H1 (cell line): ENCODE data around the gene CYP2C19. TPM values are rescaled to one million over a fixed set of nuclear protein-coding genes. Genes with fewer than 3 reads are reported as not detected.

ENCODE experiments used
- CTCF ChIA-PET: fragments of 300-600 bp; sonication (Branson Sonifier 250); formaldehyde crosslinking; loops from one replicate; lab custom pipeline; 2021; ENCODE audit not compliant: partially characterized antibody; lab: Charles Lee
- POLR2A ChIA-PET: fragments of 300-600 bp; sonication (Branson Sonifier 250); formaldehyde crosslinking; loops from one replicate; lab custom pipeline; 2021; ENCODE audit warnings: inconsistent platforms; ENCODE audit not compliant: partially characterized antibody; lab: Charles Lee
- DNase-seq, 2 experiments: peaks; one replicate each; pipeline versions ENCODE4 v3.0.0 to v3.0.0-alpha.2; 2010 to 2022; ENCODE audit warnings: low spot score in 2 of 2, low read depth in 1 of 2, mixed read lengths in 1 of 2
- FAIRE-seq: peaks from 2 replicates; lab custom pipeline; 2011; peaks lifted over from hg19 to GRCh38; lab: Jason Lieb, UNC
- H2AFZ ChIP-seq: 2 replicates; pipeline ENCODE4 v1.8.1; 2012; ENCODE audit warnings: low read length, inconsistent platforms
- H2AK5ac ChIP-seq: 2 replicates; pipeline ENCODE4 v1.6.1; 2013; ENCODE audit warnings: low read depth, low read length
- H2BK120ac ChIP-seq: replicated peaks from 2 replicates; pipeline ENCODE3; 2013; ENCODE audit warnings: low read depth, low read length, inconsistent platforms
- H2BK12ac ChIP-seq: 2 replicates; pipeline ENCODE4 v1.6.1; 2013; ENCODE audit warnings: low read depth, low read length
- H2BK15ac ChIP-seq: 2 replicates; pipeline ENCODE4 v1.6.1; 2013; ENCODE audit warnings: low read length
- H2BK20ac ChIP-seq: 2 replicates; pipeline ENCODE4 v1.6.1; 2013; ENCODE audit warnings: low read length
- H2BK5ac ChIP-seq: 2 replicates; pipeline ENCODE4 v1.6.1; 2013; ENCODE audit warnings: low read depth, low read length
- H3K14ac ChIP-seq: 2 replicates; pipeline ENCODE4 v1.6.1; 2013; ENCODE audit warnings: inconsistent platforms; ENCODE audit not compliant: insufficient read length
- H3K18ac ChIP-seq: 2 replicates; pipeline ENCODE4 v1.6.1; 2013; ENCODE audit warnings: low read length; ENCODE audit errors: extremely low read depth
- H3K23ac ChIP-seq: 2 replicates; pipeline ENCODE4 v1.6.1; 2013; ENCODE audit warnings: inconsistent platforms; ENCODE audit not compliant: insufficient read length
- H3K23me2 ChIP-seq: 2 replicates; pipeline ENCODE4 v1.6.1; 2013; ENCODE audit warnings: low read depth, low read length
- H3K27ac ChIP-seq: 2 replicates; pipeline ENCODE4 v1.6.1; 2011; ENCODE audit warnings: low read depth, low read length, inconsistent platforms
- H3K27me3 ChIP-seq, 4 experiments: replicated peaks in 1 of 4; 1 replicate in 1 of 4; 2 replicates in 3 of 4; pipeline versions ENCODE4 v1.6.1 to v1.8.1; 2011 to 2013; ENCODE audit warnings: low read length in 3 of 4, mild to moderate bottlenecking in 3 of 4, inconsistent platforms in 2 of 4, mixed read lengths in 2 of 4, moderate library complexity in 1 of 4; ENCODE audit not compliant: control insufficient read depth in 3 of 4, insufficient read depth in 3 of 4; ENCODE audit errors: extremely low read depth in 1 of 4
- H3K36me3 ChIP-seq, 4 experiments: 2 replicates each; pipeline versions ENCODE4 v1.6.1 to v1.8.1; 2011 to 2013; ENCODE audit warnings: mild to moderate bottlenecking in 4 of 4, low read length in 3 of 4, moderate library complexity in 2 of 4, control low read depth in 1 of 4, inconsistent platforms in 1 of 4; ENCODE audit not compliant: insufficient read depth in 4 of 4, control insufficient read depth in 2 of 4
- H3K4ac ChIP-seq: replicated peaks from 2 replicates; pipeline ENCODE3; 2013; ENCODE audit warnings: low read length, low read depth, mixed read lengths, inconsistent platforms; ENCODE audit not compliant: insufficient read length
- H3K4me1 ChIP-seq, 4 experiments: replicated peaks in 1 of 4; 1 replicate in 1 of 4; 2 replicates in 3 of 4; pipeline versions ENCODE4 v1.6.1 to v1.8.1; 2011 to 2013; ENCODE audit warnings: low read length in 3 of 4, inconsistent platforms in 2 of 4, mixed read lengths in 1 of 4; ENCODE audit not compliant: insufficient read depth in 4 of 4, control insufficient read depth in 3 of 4
- H3K4me2 ChIP-seq, 2 experiments: 2 replicates each; pipeline versions ENCODE4 v1.6.1 to v1.8.1; 2011 to 2013; ENCODE audit warnings: low read depth in 2 of 2, low read length in 2 of 2, control low read depth in 1 of 2, inconsistent platforms in 1 of 2, mild to moderate bottlenecking in 1 of 2; ENCODE audit not compliant: insufficient read depth in 1 of 2
- H3K4me3 ChIP-seq, 4 experiments: fragments of 200-600, 300-600 bp in 1 of 4; sonication (generic), shearing (Covaris generic), sonication (Bioruptor Twin) in 1 of 4; 2 replicates each; pipeline versions ENCODE4 v1.5.1 to v1.8.1; 2011 to 2016; ENCODE audit warnings: low read length in 4 of 4, low read depth in 3 of 4, control low read depth in 2 of 4, inconsistent platforms in 2 of 4, mild to moderate bottlenecking in 2 of 4, mixed read lengths in 1 of 4, moderate library complexity in 1 of 4; ENCODE audit not compliant: insufficient read depth in 2 of 4; ENCODE audit errors: extremely low read depth in 1 of 4
- H3K56ac ChIP-seq: replicated peaks from 2 replicates; pipeline ENCODE3; 2013; ENCODE audit warnings: low read depth, mild to moderate bottlenecking, mixed read lengths, low read length, inconsistent platforms; ENCODE audit not compliant: insufficient read length
- H3K79me1 ChIP-seq: 2 replicates; pipeline ENCODE4 v1.6.1; 2013; ENCODE audit warnings: low read depth, low read length, control low read depth
- H3K79me2 ChIP-seq, 2 experiments: 2 replicates each; pipeline versions ENCODE4 v1.6.1 to v1.8.1; 2012 to 2013; ENCODE audit warnings: low read length in 2 of 2, mild to moderate bottlenecking in 2 of 2, inconsistent platforms in 1 of 2; ENCODE audit not compliant: insufficient read depth in 2 of 2, control insufficient read depth in 1 of 2
- H3K9ac ChIP-seq, 4 experiments: replicated peaks in 1 of 4; 1 replicate in 1 of 4; 2 replicates in 3 of 4; pipeline versions ENCODE4 v1.6.1 to v1.8.1; 2011 to 2013; ENCODE audit warnings: low read depth in 3 of 4, low read length in 3 of 4, control low read depth in 2 of 4, mild to moderate bottlenecking in 2 of 4, moderate library complexity in 2 of 4, inconsistent platforms in 1 of 4; ENCODE audit errors: extremely low read depth in 1 of 4
- H3K9me3 ChIP-seq, 2 experiments: 2 replicates each; pipeline versions ENCODE4 v1.6.1 to v1.8.1; 2012 to 2013; ENCODE audit warnings: mild to moderate bottlenecking in 2 of 2, moderate library complexity in 2 of 2, control low read depth in 1 of 2, inconsistent platforms in 1 of 2, low read depth in 1 of 2, low read length in 1 of 2, mixed read lengths in 1 of 2; ENCODE audit not compliant: insufficient read depth in 2 of 2
- H4K20me1 ChIP-seq, 2 experiments: replicated peaks in 1 of 2; 2 replicates each; pipeline versions ENCODE3 to v1.8.1; 2011 to 2013; ENCODE audit warnings: inconsistent platforms in 2 of 2, low read length in 2 of 2, mild to moderate bottlenecking in 1 of 2; ENCODE audit not compliant: insufficient read depth in 2 of 2, control insufficient read depth in 1 of 2
- H4K5ac ChIP-seq: 2 replicates; pipeline ENCODE4 v1.6.1; 2013; ENCODE audit warnings: low read length, low read depth, mixed read lengths, inconsistent platforms; ENCODE audit not compliant: insufficient read length
- H4K8ac ChIP-seq: 2 replicates; pipeline ENCODE4 v1.8.0; 2013; ENCODE audit warnings: mild to moderate bottlenecking, moderate library complexity, low read length, inconsistent platforms; ENCODE audit not compliant: insufficient read depth; ENCODE audit errors: extremely low read depth
- H4K91ac ChIP-seq: replicated peaks from 2 replicates; pipeline ENCODE3; 2013; ENCODE audit warnings: low read length, mixed read lengths, inconsistent platforms; ENCODE audit not compliant: insufficient read length
- ASH2L ChIP-seq: fragments of 200-600, 300-600 bp; sonication (generic); IDR thresholded peaks from one replicate; pipeline ENCODE4 v1.7.1; 2017; ENCODE audit warnings: low read length
- CEBPB ChIP-seq: IDR thresholded peaks from 2 replicates; pipeline ENCODE4 v1.6.1; 2012; ENCODE audit warnings: low read depth, low read length
- CTCF ChIP-seq, 3 experiments: IDR thresholded peaks; 1 replicate in 2 of 3; 2 replicates in 1 of 3; pipeline versions ENCODE4 v1.5.1 to v1.6.1; 2011; ENCODE audit warnings: low read length in 3 of 3, mild to moderate bottlenecking in 3 of 3, inconsistent platforms in 2 of 3, low read depth in 1 of 3, moderate library complexity in 1 of 3; ENCODE audit not compliant: insufficient read depth in 1 of 3; ENCODE audit errors: control extremely low read depth in 1 of 3
- JUN ChIP-seq: IDR thresholded peaks from 2 replicates; pipeline ENCODE4 v1.6.1; 2011; ENCODE audit warnings: low read depth, mild to moderate bottlenecking, improper control_type of control experiment, low read length
- KDM4A ChIP-seq: IDR thresholded peaks from one replicate; pipeline ENCODE4 v1.7.1; 2012; ENCODE audit warnings: low read depth, mild to moderate bottlenecking, moderate library complexity, low read length, inconsistent platforms; ENCODE audit not compliant: severe bottlenecking
- RAD21 ChIP-seq, 2 experiments: IDR thresholded peaks in 1 of 2; conservative IDR thresholded peaks in 1 of 2; 2 replicates each; pipeline ENCODE4 v1.6.1; 2011; ENCODE audit warnings: low read depth in 2 of 2, low read length in 2 of 2, improper control_type of control experiment in 1 of 2, inconsistent platforms in 1 of 2, mild to moderate bottlenecking in 1 of 2, moderate library complexity in 1 of 2
- RBBP5 ChIP-seq: IDR thresholded peaks from 2 replicates; pipeline ENCODE4 v1.7.1; 2012; ENCODE audit warnings: low read depth, mild to moderate bottlenecking, inconsistent platforms, low read length, moderate library complexity, borderline replicate concordance
- TCF12 ChIP-seq: IDR thresholded peaks from 2 replicates; pipeline ENCODE4 v1.6.1; 2011; ENCODE audit warnings: low read depth, mild to moderate bottlenecking, low read length
- USF2 ChIP-seq: IDR thresholded peaks from 2 replicates; pipeline ENCODE4 v1.6.1; 2011; ENCODE audit warnings: low read length, improper control_type of control experiment
- WGBS, 2 experiments: shearing (Covaris generic) in 1 of 2; methylation state at CpG; one replicate each; pipeline versions ENCODE4 v1.1.6 to v1.1.7; 2013 to 2015; ENCODE audit warnings: low lambda C conversion rate in 2 of 2, mixed read lengths in 2 of 2, inconsistent platforms in 1 of 2, low coverage in 1 of 2, missing lambda C conversion rate in 1 of 2; ENCODE audit not compliant: insufficient replicate concordance in 2 of 2, insufficient coverage in 1 of 2, insufficient read length in 1 of 2; ENCODE audit errors: extremely low coverage in 1 of 2, missing lambda C conversion rate in 1 of 2; 5-methylcytosine and 5-hydroxymethylcytosine counted together
- polyA plus RNA-seq, 7 experiments: library from polyadenylated mRNA; depleted of rRNA in 3 of 7; stranded (reverse) in 5 of 7; unstranded in 2 of 7; fragments of >200 nt in 5 of 7; fragments of 200-250 nt in 2 of 7; gene quantifications; 1 replicate in 5 of 7; 2 replicates in 1 of 7; 4 replicates in 1 of 7; pipeline versions ENCODE4 v1.2.1 to v1.2.3, GENCODE V29; 2011 to 2013; ENCODE audit warnings: missing spikeins in 2 of 7, mixed read lengths in 2 of 7
- total RNA-seq: library from RNA; stranded (reverse); fragmentation: NEBNext Ultra II Directional; extraction: Animal tissue kit (Norgen Biotek cat#: 25700); gene quantifications from 2 replicates; pipeline ENCODE4 v1.2.1, GENCODE V29; 2021

CYP2C19 gene
- total and polyA plus RNA-seq, 2 of the 8 experiments (the other 6 are each of a cell fraction or from before 2014, with no cell fraction given) = not detected

- no peak for FAIRE-seq
- Histone ChIP-seq H4K20me1 (no peaks in the 10 kb centered on the region), H3K4me1 (no peaks in the 10 kb centered on the region), H2BK15ac (no peak overlapping the region), H4K8ac (no peak overlapping the region), H3K18ac (no peak overlapping the region), H3K79me1 (no peaks in the 10 kb centered on the region), H3K9ac (no peak overlapping the region; a peak in 2 of 7 replicates), H3K4me3 (no peak overlapping the region), H3K23ac (no peak overlapping the region), H3K27ac (no peak overlapping the region), H3K9me3 (0 out of 4 replicates have a peak, but pooled peaks cover 0 to 4% of the 10 kb centered on the region in 2 experiments), H2BK12ac (no peak overlapping the region), H3K4ac (no peak overlapping the region), H3K14ac (no peak overlapping the region), H3K36me3 (no peaks in the 10 kb centered on the region), H2BK120ac (no peak overlapping the region), H2BK20ac (no peak overlapping the region), H2BK5ac (no peak overlapping the region), H3K56ac (no peak overlapping the region), H3K27me3 (peaks cover 0 to 1% (median 0%) of the 10 kb centered on the region in 4 experiments; a peak in 2 of 7 replicates), H3K23me2 (no peaks in the 10 kb centered on the region), H4K5ac (no peak overlapping the region), H4K91ac (no peak overlapping the region), H2AFZ (no peak overlapping the region), H2AK5ac (no peak overlapping the region), H3K4me2 (no peak overlapping the region), H3K79me2 (no peaks in the 10 kb centered on the region)
- ChIA-PET POLR2A (interaction anchor here (1.5 kb wide), 1 partner anchor 163 kb away, joined by 3 read pairs; no protein-coding TSS in a partner anchor), CTCF (interaction anchor here (0.9 kb wide), 1 partner anchor 30 kb away, joined by 3 read pairs; no protein-coding TSS in a partner anchor)
- DNase-seq = no peak
- 93% methylated on average over 1 of the region's 1 CpG; no CpG with 5 or more reads in 1 of the 2 experiments for WGBS, 2 experiments
- TF ChIP-seq KDM4A (no peak), TCF12 (0 out of 2 replicates have a peak, but pooled peaks have one; percentile 38), JUN (no peak), ASH2L (no peak), CTCF (IDR thresholded peaks at IDR 0.05; ENCODE audit: control extremely low read depth in 1 of 3, insufficient read depth in 1 of 3, low read depth in 1 of 3, low read length in 3 of 3) (peak in 2 of 3 experiments; percentile 9 to 19; a peak in 1 of 4 replicates), RAD21 (IDR thresholded peaks at IDR 0.05 in 1 of 2, conservative IDR thresholded peaks at IDR 0.05 in 1 of 2; ENCODE audit: low read depth in 2 of 2, low read length in 2 of 2) (peak in 1 of 2 experiments; percentile 24; a peak in 1 of 4 replicates), CEBPB (no peak), USF2 (no peak), RBBP5 (no peak)
These were observed 40.8 kb downstream of the CYP2C19 start for GRCh38 chr10:94803307-94803706.
